GM23338 (cell line): ENCODE data around the gene PDK3. TPM values are rescaled to one million over a fixed set of nuclear protein-coding genes. Genes with fewer than 3 reads are reported as not detected.

Experiments
- ATAC-seq: fragments of 200-7000 bp; cut with Tn5 transposase; 3 replicates; pipeline ENCODE4 v1.9.1; 2020
- DNase-seq: peaks from one replicate; pipeline ENCODE4 v3.0.0-alpha.2; 2015; ENCODE audit warnings: low spot score
- H2AFZ ChIP-seq: fragments of 200-600 bp; sonication (generic); 2 replicates; pipeline ENCODE4 v1.8.0; 2016; ENCODE audit warnings: antibody characterized with exemption, mild to moderate bottlenecking, moderate library complexity
- H3F3A ChIP-seq: fragments of 200-600 bp; sonication (generic); replicated peaks from 2 replicates; pipeline ENCODE4 v1.8.0; 2017; ENCODE audit warnings: antibody characterized with exemption, mixed run types, low read depth
- H3K27ac ChIP-seq: fragments of 200-600 bp; sonication (generic); 2 replicates; pipeline ENCODE4 v1.6.1; 2016; ENCODE audit warnings: low read depth
- H3K27me3 ChIP-seq: fragments of 200-600 bp; sonication (generic); 2 replicates; pipeline ENCODE4 v1.8.0; 2016; ENCODE audit warnings: mild to moderate bottlenecking, mixed run types, moderate library complexity; ENCODE audit not compliant: insufficient read depth
- H3K36me3 ChIP-seq: fragments of 200-600 bp; sonication (generic); 2 replicates; pipeline ENCODE4 v1.8.0; 2016; ENCODE audit warnings: mild to moderate bottlenecking; ENCODE audit not compliant: insufficient read depth
- H3K4me1 ChIP-seq: fragments of 200-600 bp; sonication (generic); 2 replicates; pipeline ENCODE4 v1.8.0; 2016; ENCODE audit warnings: mild to moderate bottlenecking, moderate library complexity; ENCODE audit not compliant: insufficient read depth
- H3K4me2 ChIP-seq: fragments of 200-600 bp; sonication (generic); 2 replicates; pipeline ENCODE4 v1.7.1; 2017; ENCODE audit warnings: mixed run types
- H3K4me3 ChIP-seq: fragments of 200-600 bp; sonication (generic); 2 replicates; pipeline ENCODE4 v1.6.1; 2016; ENCODE audit warnings: mixed run types
- H3K79me2 ChIP-seq: fragments of 200-600 bp; sonication (generic); replicated peaks from 2 replicates; pipeline ENCODE4 v1.8.0; 2017; ENCODE audit warnings: mild to moderate bottlenecking; ENCODE audit not compliant: insufficient read depth
- H3K9me2 ChIP-seq: fragments of 200-600 bp; sonication (generic); 2 replicates; pipeline ENCODE4 v1.8.0; 2017; ENCODE audit not compliant: insufficient read depth
- H4K20me1 ChIP-seq: fragments of 200-600 bp; sonication (generic); replicated peaks from 2 replicates; pipeline ENCODE4 v1.8.0; 2017; ENCODE audit warnings: mild to moderate bottlenecking; ENCODE audit not compliant: insufficient read depth
- H3K27ac Mint-ChIP-seq: 2 replicates; pipeline ENCODE4 v1.8.0; 2020; ENCODE audit warnings: inconsistent platforms, mild to moderate bottlenecking, moderate library complexity, mixed read lengths
- H3K27me3 Mint-ChIP-seq: 3 replicates; pipeline ENCODE4 v1.8.0; 2022; ENCODE audit warnings: low read depth, mild to moderate bottlenecking, moderate library complexity, mixed read lengths, inconsistent platforms; ENCODE audit not compliant: insufficient read depth, poor library complexity
- H3K36me3 Mint-ChIP-seq: 3 replicates; pipeline ENCODE4 v1.8.0; 2021; ENCODE audit warnings: low read depth, mild to moderate bottlenecking, inconsistent platforms, moderate library complexity, mixed read lengths
- H3K4me1 Mint-ChIP-seq: 3 replicates; pipeline ENCODE4 v1.8.0; 2020; ENCODE audit warnings: mild to moderate bottlenecking, inconsistent platforms, mixed read lengths
- H3K4me3 Mint-ChIP-seq: 3 replicates; pipeline ENCODE4 v1.8.0; 2021; ENCODE audit warnings: moderate library complexity, mild to moderate bottlenecking, inconsistent platforms, mixed read lengths
- H3K9me3 Mint-ChIP-seq: 3 replicates; pipeline ENCODE4 v1.8.0; 2020; ENCODE audit warnings: moderate library complexity, mild to moderate bottlenecking, inconsistent platforms, mixed read lengths
- CREB1 ChIP-seq: fragments of 250-450 bp; sonication (Bioruptor Pico); IDR thresholded peaks from 2 replicates; pipeline ENCODE4 v1.5.0; 2020; ENCODE audit warnings: low read depth, mild to moderate bottlenecking, moderate library complexity
- CTCF ChIP-seq, 2 experiments: fragments of 200-600 bp in 1 of 2; sonication (generic) in 1 of 2; conservative IDR thresholded peaks; 2 replicates each; pipeline versions ENCODE4 v1.5.1 to v1.6.1; 2016 to 2017; ENCODE audit warnings: antibody characterized with exemption in 2 of 2, low read depth in 2 of 2, mild to moderate bottlenecking in 2 of 2, moderate library complexity in 1 of 2
- ETS1 ChIP-seq: IDR thresholded peaks from 2 replicates; pipeline ENCODE4 v1.6.1; 2016; ENCODE audit warnings: antibody characterized with exemption
- EZH2 ChIP-seq: fragments of 200-600 bp; sonication (generic); IDR thresholded peaks from one replicate; pipeline ENCODE4 v1.8.0; 2017; ENCODE audit warnings: antibody characterized with exemption, mild to moderate bottlenecking, low read depth; ENCODE audit not compliant: unreplicated experiment
- EZH2phosphoT487 ChIP-seq: fragments of 200-600 bp; sonication (generic); IDR thresholded peaks from one replicate; pipeline ENCODE4 v1.8.1; 2018; ENCODE audit warnings: antibody characterized with exemption; ENCODE audit not compliant: unreplicated experiment
- JUNB ChIP-seq: IDR thresholded peaks from one replicate; pipeline ENCODE4 v1.6.1; 2016; ENCODE audit warnings: antibody characterized with exemption; ENCODE audit not compliant: unreplicated experiment
- NANOG ChIP-seq: IDR thresholded peaks from 2 replicates; pipeline ENCODE4 v1.6.1; 2016; ENCODE audit warnings: antibody characterized with exemption, borderline replicate concordance
- POLR2AphosphoS5 ChIP-seq: IDR thresholded peaks from 2 replicates; pipeline ENCODE4 v1.6.1; 2016; ENCODE audit warnings: antibody characterized with exemption, low read depth
- REST ChIP-seq: IDR thresholded peaks from one replicate; pipeline ENCODE4 v1.6.1; 2018; ENCODE audit warnings: antibody characterized with exemption; ENCODE audit not compliant: unreplicated experiment
- STAT1 ChIP-seq: IDR thresholded peaks from one replicate; pipeline ENCODE4 v1.6.1; 2016; ENCODE audit warnings: antibody characterized with exemption; ENCODE audit not compliant: unreplicated experiment
- ZNF114 ChIP-seq: fragments of 250-450 bp; sonication (Bioruptor Pico); IDR thresholded peaks from 2 replicates; pipeline ENCODE4 v1.5.0; 2020; ENCODE audit warnings: mild to moderate bottlenecking, moderate library complexity
- ZNF331 ChIP-seq: fragments of 250-450 bp; sonication (Bioruptor Pico); IDR thresholded peaks from 2 replicates; pipeline ENCODE4 v1.5.0; 2020; ENCODE audit warnings: low read depth, mild to moderate bottlenecking, moderate library complexity
- ZNF462 ChIP-seq: fragments of 250-450 bp; sonication (Bioruptor Pico); IDR thresholded peaks from 2 replicates; pipeline ENCODE4 v1.5.0; 2020; ENCODE audit warnings: mild to moderate bottlenecking, moderate library complexity
- polyA plus RNA-seq: library from polyadenylated mRNA; unstranded; fragments of >200 nt; fragmentation: Nextera tagmentation; extraction: Ambion mirVana; gene quantifications from 2 replicates; pipeline ENCODE4 v1.2.1, GENCODE V29; 2016
- total RNA-seq: library from RNA; depleted of rRNA; stranded (reverse); fragments of >200 nt; shearing (Covaris generic); gene quantifications from 2 replicates; pipeline ENCODE4 v1.2.3, GENCODE V29; 2014

The PDK3 gene
- total and polyA plus RNA-seq, 2 experiments from 2014 or later, result 35.7 to 51.2 TPM

- no peak for ATAC-seq
- H3K4me3 ChIP-seq, result no peak overlapping the region
- H2AFZ ChIP-seq, result no peak overlapping the region; the same call in 1 of the 2 replicates
These were observed 38.0 kb upstream of the PDK3 start for GRCh38 chrX:24426921-24427746.

More at GRCh38 chrX:24426921-24427746, 38.0 kb upstream of the PDK3 start:
- no peaks in the 10 kb centered on the region for H3F3A ChIP-seq
- H3K27ac ChIP-seq, result no peak overlapping the region
- H3K36me3 ChIP-seq, result no peaks in the 10 kb centered on the region
- peaks cover 4% of the 10 kb centered on the region for H3K27me3 Mint-ChIP-seq
- DNase-seq, result no peak
- no peak for TF ChIP-seq ZNF114 (CRISPR knock-in tag)
- no peak for TF ChIP-seq EZH2
- no peak for TF ChIP-seq EZH2phosphoT487
- TF ChIP-seq NANOG, result no peak
- no peak for TF ChIP-seq REST
- no peak for TF ChIP-seq STAT1
- TF ChIP-seq POLR2AphosphoS5, result no peak
- no peak for TF ChIP-seq ETS1
- no peak for TF ChIP-seq ZNF462
- no peak for TF ChIP-seq CTCF (conservative IDR thresholded peaks at IDR 0.05; ENCODE audit: low read depth in 2 of 2)
- TF ChIP-seq JUNB, result no peak
- TF ChIP-seq CREB1 (CRISPR knock-in tag), result no peak
- no peak for TF ChIP-seq ZNF331 (CRISPR knock-in tag)
- no peak overlapping the region for H3K4me3 Mint-ChIP-seq
- H4K20me1 ChIP-seq, result no peaks in the 10 kb centered on the region
- no peaks in the 10 kb centered on the region for H3K27me3 ChIP-seq
- no peaks in the 10 kb centered on the region for H3K36me3 Mint-ChIP-seq
- H3K9me2 ChIP-seq, result no peaks in the 10 kb centered on the region
- no peaks in the 10 kb centered on the region for H3K9me3 Mint-ChIP-seq
- no peaks in the 10 kb centered on the region for H3K79me2 ChIP-seq
- no peaks in the 10 kb centered on the region; the same call in 1 of the 2 replicates for H3K4me1 ChIP-seq
- H3K4me2 ChIP-seq, result no peak overlapping the region
- H3K4me1 Mint-ChIP-seq, result peaks cover 13% of the 10 kb centered on the region
- no peak overlapping the region for H3K27ac Mint-ChIP-seq
